Measurements from ENCODE around the gene TMEM219. TPM values are rescaled to one million over a fixed set of nuclear protein-coding genes. Genes with fewer than 3 reads are reported as not detected.

Gene TMEM219
- total RNA-seq, 2 donors from 2014 or later, result 84.5 to 84.7 TPM

- no peaks in the 10 kb centered on the region for H3K27me3 Mint-ChIP-seq (ENCODE audit: low read depth)
- no peak overlapping the region for H3K4me3 Mint-ChIP-seq
- no peaks in the 10 kb centered on the region for H3K9me3 Mint-ChIP-seq
- ATAC-seq (replicated peaks in 1 of 2), result no peak
- DNase-seq, result no peak
- no peaks in the 10 kb centered on the region for H3K36me3 Mint-ChIP-seq (ENCODE audit: insufficient read depth in 2 of 2)
- H3K27ac Mint-ChIP-seq, result no peak overlapping the region
- peaks cover 7% of the 10 kb centered on the region for H3K4me1 Mint-ChIP-seq (ENCODE audit: low read depth)
Observed at GRCh38 chr16:29989111-29989858, 27.4 kb downstream of the TMEM219 start.

GRCh38 chr16:29990034-29990433 lies 28.2 kb downstream of the TMEM219 start:
- Mint-ChIP-seq H3K9me3 (no peaks in the 10 kb centered on the region), H3K36me3 (ENCODE audit: insufficient read depth in 2 of 2) (no peaks in the 10 kb centered on the region), H3K4me3 (no peak overlapping the region), H3K27me3 (ENCODE audit: low read depth) (no peaks in the 10 kb centered on the region), H3K27ac (no peak overlapping the region), H3K4me1 (ENCODE audit: low read depth) (peaks cover 14% of the 10 kb centered on the region)
- no peak for DNase-seq
- ATAC-seq (replicated peaks in 1 of 2), result no peak

- Mint-ChIP-seq H3K9me3 (no peaks in the 10 kb centered on the region), H3K4me1 (ENCODE audit: low read depth) (peaks cover 14% of the 10 kb centered on the region), H3K36me3 (ENCODE audit: insufficient read depth in 2 of 2) (peaks cover 1 to 2% of the 10 kb centered on the region in 2 donors), H3K4me3 (no peak overlapping the region), H3K27me3 (ENCODE audit: low read depth) (no peaks in the 10 kb centered on the region), H3K27ac (no peak overlapping the region)
- DNase-seq (no peak), ATAC-seq (replicated peaks in 1 of 2) (no peak)
Observed at GRCh38 chr16:29990883-29991570, 29.1 kb downstream of the TMEM219 start.

- no peaks in the 10 kb centered on the region for H3K9me3 Mint-ChIP-seq
- H3K27ac Mint-ChIP-seq, result no peak overlapping the region
- ATAC-seq (replicated peaks in 1 of 2) (no peak), DNase-seq (no peak)
- H3K36me3 Mint-ChIP-seq (ENCODE audit: insufficient read depth in 2 of 2), result peaks cover 1 to 4% of the 10 kb centered on the region in 2 donors
- no peaks in the 10 kb centered on the region for H3K27me3 Mint-ChIP-seq (ENCODE audit: low read depth)
- no peak overlapping the region for H3K4me3 Mint-ChIP-seq
- peaks cover 14% of the 10 kb centered on the region for H3K4me1 Mint-ChIP-seq (ENCODE audit: low read depth)
Observed at GRCh38 chr16:29991571-29991904, 29.7 kb downstream of the TMEM219 start.

- Mint-ChIP-seq H3K36me3 (ENCODE audit: insufficient read depth in 2 of 2) (peaks cover 1 to 4% of the 10 kb centered on the region in 2 donors), H3K27me3 (ENCODE audit: low read depth) (no peaks in the 10 kb centered on the region), H3K9me3 (no peaks in the 10 kb centered on the region), H3K27ac (no peak overlapping the region), H3K4me1 (ENCODE audit: low read depth) (peaks cover 20% of the 10 kb centered on the region), H3K4me3 (no peak overlapping the region)
- no peak for DNase-seq
- no peak for ATAC-seq (replicated peaks in 1 of 2)
Observed at GRCh38 chr16:29992344-29992967, 30.6 kb downstream of the TMEM219 start.

GRCh38 chr16:29993191-29993902 lies 31.5 kb downstream of the TMEM219 start:
- ATAC-seq (replicated peaks in 1 of 2), result no peak
- H3K4me3 Mint-ChIP-seq, result peak overlapping the region in 1 of 2 donors; percentile 97
- no peaks in the 10 kb centered on the region for H3K27me3 Mint-ChIP-seq (ENCODE audit: low read depth)
- no peak for DNase-seq
- H3K36me3 Mint-ChIP-seq (ENCODE audit: insufficient read depth in 2 of 2), result peaks cover 1 to 4% of the 10 kb centered on the region in 2 donors
- no peaks in the 10 kb centered on the region for H3K9me3 Mint-ChIP-seq
- H3K27ac Mint-ChIP-seq, result no peak overlapping the region
- peaks cover 20% of the 10 kb centered on the region for H3K4me1 Mint-ChIP-seq (ENCODE audit: low read depth)

- peak overlapping the region; percentile 97 to 98 for H3K4me3 Mint-ChIP-seq
- no peaks in the 10 kb centered on the region for H3K9me3 Mint-ChIP-seq
- no peaks in the 10 kb centered on the region for H3K27me3 Mint-ChIP-seq (ENCODE audit: low read depth)
- H3K36me3 Mint-ChIP-seq (ENCODE audit: insufficient read depth in 2 of 2), result peaks cover 1 to 4% of the 10 kb centered on the region in 2 donors
- H3K27ac Mint-ChIP-seq, result peak overlapping the region; percentile 92
- DNase-seq (no peak), ATAC-seq (replicated peaks in 1 of 2) (no peak)
- peaks cover 20% of the 10 kb centered on the region for H3K4me1 Mint-ChIP-seq (ENCODE audit: low read depth)
Observed at GRCh38 chr16:29993903-29994599, 32.2 kb downstream of the TMEM219 start.

- peak in 1 of 2 donors; percentile 51 for ATAC-seq (replicated peaks in 1 of 2)
- Mint-ChIP-seq H3K36me3 (ENCODE audit: insufficient read depth in 2 of 2) (peaks cover 1 to 5% of the 10 kb centered on the region in 2 donors), H3K27ac (peak overlapping the region; percentile 92)
Observed at GRCh38 chr16:29994600-29995323, 32.9 kb downstream of the TMEM219 start.

GRCh38 chr16:29995324-29995910 lies 33.5 kb downstream of the TMEM219 start, which contains the start of gene HIRIP3:
Gene HIRIP3, minus strand, starts transcription at chr16:29995617. Its CDS starts 12 bp downstream, at chr16:29995605.
- Mint-ChIP-seq H3K4me1 (ENCODE audit: low read depth) (peaks cover 25% of the 10 kb centered on the region), H3K9me3 (no peaks in the 10 kb centered on the region), H3K36me3 (ENCODE audit: insufficient read depth in 2 of 2) (peaks cover 1 to 5% of the 10 kb centered on the region in 2 donors), H3K4me3 (peak within 1 kb of the TSS; percentile 97 to 98), H3K27me3 (ENCODE audit: low read depth) (no peaks in the 10 kb centered on the region), H3K27ac (peak within 1 kb of the TSS; percentile 92)
- DNase-seq (peak; percentile 91 to 92), ATAC-seq (replicated peaks in 1 of 2) (peak; percentile 69 to 70)

More at GRCh38 chr16:29994600-29995323, 32.9 kb downstream of the TMEM219 start:
- no peaks in the 10 kb centered on the region for H3K9me3 Mint-ChIP-seq
- DNase-seq, result peak in 1 of 2 donors; percentile 80
- peak overlapping the region; percentile 97 to 98 for H3K4me3 Mint-ChIP-seq
- peaks cover 25% of the 10 kb centered on the region for H3K4me1 Mint-ChIP-seq (ENCODE audit: low read depth)
- no peaks in the 10 kb centered on the region for H3K27me3 Mint-ChIP-seq (ENCODE audit: low read depth)

GRCh38 chr16:29995911-29996765 lies 34.3 kb downstream of the TMEM219 start, which contains the start of gene INO80E:
Gene INO80E, plus strand, starts transcription at chr16:29996241. Its CDS starts 70 bp downstream, at chr16:29996311.
- peaks cover 25% of the 10 kb centered on the region for H3K4me1 Mint-ChIP-seq (ENCODE audit: low read depth)
- peak; percentile 98 for ATAC-seq (replicated peaks in 1 of 2)

GRCh38 chr16:29996766-29997250 lies 34.9 kb downstream of the TMEM219 start:
- no peaks in the 10 kb centered on the region for H3K27me3 Mint-ChIP-seq (ENCODE audit: low read depth)

More at GRCh38 chr16:29995911-29996765, 34.3 kb downstream of the TMEM219 start, which contains the start of gene INO80E:
- peak; percentile 99 to 100 for DNase-seq
- Mint-ChIP-seq H3K27ac (peak within 1 kb of the TSS; percentile 92), H3K4me3 (peak within 1 kb of the TSS; percentile 97 to 98), H3K27me3 (ENCODE audit: low read depth) (no peaks in the 10 kb centered on the region), H3K36me3 (ENCODE audit: insufficient read depth in 2 of 2) (peaks cover 1 to 5% of the 10 kb centered on the region in 2 donors), H3K9me3 (no peaks in the 10 kb centered on the region)

More at GRCh38 chr16:29996766-29997250, 34.9 kb downstream of the TMEM219 start:
- H3K9me3 Mint-ChIP-seq, result no peaks in the 10 kb centered on the region
- peak overlapping the region; percentile 92 for H3K27ac Mint-ChIP-seq
- ATAC-seq (replicated peaks in 1 of 2) (no peak), DNase-seq (no peak)
- peaks cover 26% of the 10 kb centered on the region for H3K4me1 Mint-ChIP-seq (ENCODE audit: low read depth)
- peaks cover 1 to 5% of the 10 kb centered on the region in 2 donors for H3K36me3 Mint-ChIP-seq (ENCODE audit: insufficient read depth in 2 of 2)
- peak overlapping the region; percentile 97 to 98 for H3K4me3 Mint-ChIP-seq
